GM18520 (cell line): ENCODE measurements around the gene TMEM39A.

Source experiments
- ATAC-seq: cut with Tn5 transposase; IDR thresholded peaks from one replicate; pipeline ENCODE4 v1.9.1; 2021; ENCODE audit not compliant: unreplicated experiment

TMEM39A gene

GRCh38 chr3:119401503-119402440, 61.6 kb downstream of the TMEM39A start:
- ATAC-seq, result peak; percentile 54

GRCh38 chr3:119401069-119401468, 62.3 kb downstream of the TMEM39A start:
- ATAC-seq, result no peak

GRCh38 chr3:119400466-119400865, 62.9 kb downstream of the TMEM39A start:
- ATAC-seq, result no peak

- ATAC-seq, result no peak
These were observed 66.5 kb downstream of the TMEM39A start for GRCh38 chr3:119396870-119397269.

- ATAC-seq, result peak; percentile 80
These were observed 67.5 kb downstream of the TMEM39A start for GRCh38 chr3:119395923-119396358.

- ATAC-seq, result no peak
These were observed 74.8 kb downstream of the TMEM39A start for GRCh38 chr3:119388577-119388976.

- ATAC-seq, result no peak
These were observed 81.3 kb downstream of the TMEM39A start for GRCh38 chr3:119382134-119382533.

GRCh38 chr3:119380697-119381096, 82.7 kb downstream of the TMEM39A start:
- ATAC-seq, result no peak
